Suprapubic skin (tissue), 4 donors: ENCODE measurements around the gene ANK3. TPM values are rescaled to one million over a fixed set of nuclear protein-coding genes. Genes with fewer than 3 reads are reported as not detected.

Experiments
- DNase-seq, 2 donors: peaks; one replicate each; pipeline ENCODE4 v3.0.0-alpha.2; 2019; ENCODE audit warnings: low spot score in 2 of 2
- H3K27ac ChIP-seq: fragments of 200-600 bp; sonication (generic); one replicate; pipeline ENCODE4 v1.5.1; 2019
- H3K27me3 ChIP-seq: fragments of 200-600 bp; sonication (generic); one replicate; pipeline ENCODE4 v1.5.1; 2019
- H3K36me3 ChIP-seq: fragments of 200-600 bp; sonication (generic); one replicate; pipeline ENCODE4 v1.5.1; 2019
- H3K4me1 ChIP-seq: fragments of 200-600 bp; sonication (generic); one replicate; pipeline ENCODE4 v1.5.1; 2019
- H3K4me3 ChIP-seq: fragments of 200-600 bp; sonication (generic); one replicate; pipeline ENCODE4 v1.5.1; 2019; ENCODE audit warnings: mild to moderate bottlenecking
- H3K9me3 ChIP-seq: fragments of 200-600 bp; sonication (generic); one replicate; pipeline ENCODE4 v1.5.1; 2019
- EP300 ChIP-seq: sonication (generic); formaldehyde crosslinking; IDR thresholded peaks from one replicate; pipeline ENCODE4 v1.6.1; 2017; ENCODE audit warnings: antibody characterized with exemption
- POLR2A ChIP-seq, 2 donors: fragments of 450-650 bp; IDR thresholded peaks; one replicate each; pipeline ENCODE4 v1.6.1; 2017; ENCODE audit warnings: antibody characterized with exemption in 2 of 2, mild to moderate bottlenecking in 2 of 2, moderate library complexity in 2 of 2
- POLR2AphosphoS5 ChIP-seq, 3 donors: sonication (generic); formaldehyde crosslinking; IDR thresholded peaks; one replicate each; pipeline ENCODE4 v1.6.1; 2017; ENCODE audit warnings: antibody characterized with exemption in 3 of 3
- WGBS: methylation state at CpG from one replicate; pipeline ENCODE4 v1.1.5; 2018; 5-methylcytosine and 5-hydroxymethylcytosine counted together
- total RNA-seq, 4 donors: library from RNA; depleted of rRNA; stranded (reverse); fragments of >200 nt; gene quantifications; one replicate each; pipeline ENCODE4 v1.1.0, GENCODE V29; 2016
- TF ChIP-seq, protein P1 (sequence below), 2 donors: fragments of 200-600 bp in 1 of 2; fragments of 450-650 bp in 1 of 2; sonication (generic) in 1 of 2; IDR thresholded peaks; one replicate each; pipeline ENCODE4 v1.5.1; 2016 to 2019; ENCODE audit warnings: antibody characterized with exemption in 2 of 2, mild to moderate bottlenecking in 1 of 2, moderate library complexity in 1 of 2

The ANK3 gene
- total RNA-seq, 4 donors from 2014 or later = 89.1 to 191 (median 112) TPM

DNA sequence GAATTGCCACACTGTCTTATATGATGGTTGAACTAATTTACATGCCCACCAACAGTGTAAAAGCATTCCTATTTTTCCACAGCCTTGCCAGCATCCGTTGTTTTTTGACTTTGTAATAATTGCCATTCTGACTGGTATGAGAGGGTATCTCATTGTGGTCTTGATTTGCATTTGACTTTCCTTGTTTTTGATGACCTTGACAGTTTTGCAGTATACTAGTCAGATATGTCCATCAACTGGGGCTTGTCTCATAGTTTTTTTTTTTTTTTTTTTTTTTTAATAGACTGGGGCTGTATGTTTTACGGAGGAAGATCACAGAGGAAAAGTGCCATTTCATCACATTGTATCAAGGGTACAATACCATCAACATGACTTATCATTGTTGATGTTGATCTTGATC lies 220.6 kb downstream of the ANK3 start:
- TF ChIP-seq, protein P1, sequence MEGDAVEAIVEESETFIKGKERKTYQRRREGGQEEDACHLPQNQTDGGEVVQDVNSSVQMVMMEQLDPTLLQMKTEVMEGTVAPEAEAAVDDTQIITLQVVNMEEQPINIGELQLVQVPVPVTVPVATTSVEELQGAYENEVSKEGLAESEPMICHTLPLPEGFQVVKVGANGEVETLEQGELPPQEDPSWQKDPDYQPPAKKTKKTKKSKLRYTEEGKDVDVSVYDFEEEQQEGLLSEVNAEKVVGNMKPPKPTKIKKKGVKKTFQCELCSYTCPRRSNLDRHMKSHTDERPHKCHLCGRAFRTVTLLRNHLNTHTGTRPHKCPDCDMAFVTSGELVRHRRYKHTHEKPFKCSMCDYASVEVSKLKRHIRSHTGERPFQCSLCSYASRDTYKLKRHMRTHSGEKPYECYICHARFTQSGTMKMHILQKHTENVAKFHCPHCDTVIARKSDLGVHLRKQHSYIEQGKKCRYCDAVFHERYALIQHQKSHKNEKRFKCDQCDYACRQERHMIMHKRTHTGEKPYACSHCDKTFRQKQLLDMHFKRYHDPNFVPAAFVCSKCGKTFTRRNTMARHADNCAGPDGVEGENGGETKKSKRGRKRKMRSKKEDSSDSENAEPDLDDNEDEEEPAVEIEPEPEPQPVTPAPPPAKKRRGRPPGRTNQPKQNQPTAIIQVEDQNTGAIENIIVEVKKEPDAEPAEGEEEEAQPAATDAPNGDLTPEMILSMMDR (IDR thresholded peaks at IDR 0.05) = no peak
- TF ChIP-seq POLR2A (IDR thresholded peaks at IDR 0.05) (no peak), EP300 (no peak), POLR2AphosphoS5 (IDR thresholded peaks at IDR 0.05) (no peak)
- DNase-seq = no peak
- H3K36me3 ChIP-seq = no peaks in the 10 kb centered on the region
- H3K4me3 ChIP-seq = no peak overlapping the region
- H3K27ac ChIP-seq = no peak overlapping the region
- no peaks in the 10 kb centered on the region for H3K4me1 ChIP-seq
- H3K9me3 ChIP-seq = no peaks in the 10 kb centered on the region
- H3K27me3 ChIP-seq = no peaks in the 10 kb centered on the region
- WGBS = 96% methylated on average over 2 of the region's 2 CpGs

DNA sequence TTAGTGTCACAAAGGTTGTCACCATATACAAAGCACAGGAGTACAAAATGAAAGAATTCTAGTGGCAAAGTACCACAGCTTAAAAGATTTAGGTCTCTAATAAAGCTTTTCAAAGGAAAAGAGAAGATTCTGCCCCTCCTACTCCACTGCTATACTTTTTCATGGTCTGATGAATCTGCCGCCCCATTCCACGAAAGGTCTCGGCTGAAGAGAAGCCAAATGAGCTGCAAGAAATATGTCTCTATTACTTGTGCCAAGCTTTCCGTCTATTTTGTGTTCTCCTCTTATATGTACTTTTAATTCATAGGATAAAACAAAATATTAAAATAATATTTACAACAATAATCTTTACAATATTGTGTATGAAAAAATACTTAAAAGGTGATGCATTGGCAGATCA lies 222.6 kb downstream of the ANK3 start:
- Histone ChIP-seq H3K27me3 (no peaks in the 10 kb centered on the region), H3K36me3 (no peaks in the 10 kb centered on the region), H3K4me3 (no peak overlapping the region), H3K27ac (no peak overlapping the region), H3K4me1 (no peaks in the 10 kb centered on the region), H3K9me3 (no peaks in the 10 kb centered on the region)
- TF ChIP-seq EP300 = no peak
- no peak for TF ChIP-seq POLR2AphosphoS5 (IDR thresholded peaks at IDR 0.05)
- TF ChIP-seq, protein P1 (IDR thresholded peaks at IDR 0.05) = no peak
- no peak for TF ChIP-seq POLR2A (IDR thresholded peaks at IDR 0.05)
- WGBS = 61% methylated on average over 4 of the region's 4 CpGs
- no peak for DNase-seq

DNA sequence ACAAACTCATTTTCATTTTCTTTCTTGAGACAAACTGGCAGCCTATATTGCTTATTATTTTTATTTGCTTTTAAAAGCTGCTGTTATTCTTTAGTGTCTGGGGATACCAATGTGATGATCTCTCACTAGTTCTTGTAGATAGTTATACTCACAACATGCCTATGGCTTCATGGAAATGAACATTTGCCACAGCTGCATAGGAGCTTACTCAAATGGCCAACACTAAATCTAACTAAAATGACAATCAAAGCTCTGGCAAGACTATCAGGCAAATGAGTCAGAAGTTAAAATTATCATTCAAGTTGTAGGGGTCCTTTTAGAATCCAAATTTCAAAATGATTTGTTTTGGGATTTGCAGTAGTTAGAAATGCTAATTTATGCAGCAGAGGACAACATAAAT lies 225.9 kb downstream of the ANK3 start:
- TF ChIP-seq EP300 (no peak), POLR2AphosphoS5 (IDR thresholded peaks at IDR 0.05) (no peak), POLR2A (IDR thresholded peaks at IDR 0.05) (no peak)
- TF ChIP-seq, protein P1 (IDR thresholded peaks at IDR 0.05) = no peak
- no peak overlapping the region for H3K4me3 ChIP-seq
- no peaks in the 10 kb centered on the region for H3K4me1 ChIP-seq
- H3K27me3 ChIP-seq = no peaks in the 10 kb centered on the region
- DNase-seq = no peak
- H3K36me3 ChIP-seq = no peaks in the 10 kb centered on the region
- no peaks in the 10 kb centered on the region for H3K9me3 ChIP-seq
- H3K27ac ChIP-seq = no peak overlapping the region

DNA sequence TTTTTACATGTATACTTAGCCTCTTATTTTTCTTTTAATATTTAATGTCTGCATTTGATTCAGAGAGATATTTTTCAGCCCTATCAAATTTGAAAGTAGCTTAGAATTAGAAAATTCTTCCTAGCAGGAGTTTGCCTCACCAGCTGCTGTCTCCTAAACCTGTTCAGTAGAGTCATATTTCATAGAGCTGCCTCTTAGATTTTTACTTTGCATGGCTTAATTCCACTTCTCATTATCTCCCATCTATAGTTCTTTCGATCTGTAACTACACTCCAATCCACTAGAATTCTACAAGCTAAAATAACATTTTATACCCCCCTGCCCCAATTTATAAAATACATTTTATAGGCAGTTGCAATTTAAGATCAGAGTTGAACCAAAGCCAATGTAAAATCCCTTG lies 227.0 kb downstream of the ANK3 start:
- 85% methylated on average over 1 of the region's 1 CpG for WGBS
- DNase-seq = no peak
- Histone ChIP-seq H3K27me3 (no peaks in the 10 kb centered on the region), H3K9me3 (no peaks in the 10 kb centered on the region), H3K27ac (no peak overlapping the region), H3K36me3 (no peaks in the 10 kb centered on the region), H3K4me3 (no peak overlapping the region), H3K4me1 (no peaks in the 10 kb centered on the region)
- TF ChIP-seq POLR2A (IDR thresholded peaks at IDR 0.05) (no peak), POLR2AphosphoS5 (IDR thresholded peaks at IDR 0.05) (no peak), EP300 (no peak)
- TF ChIP-seq, protein P1 (IDR thresholded peaks at IDR 0.05) = no peak

DNA sequence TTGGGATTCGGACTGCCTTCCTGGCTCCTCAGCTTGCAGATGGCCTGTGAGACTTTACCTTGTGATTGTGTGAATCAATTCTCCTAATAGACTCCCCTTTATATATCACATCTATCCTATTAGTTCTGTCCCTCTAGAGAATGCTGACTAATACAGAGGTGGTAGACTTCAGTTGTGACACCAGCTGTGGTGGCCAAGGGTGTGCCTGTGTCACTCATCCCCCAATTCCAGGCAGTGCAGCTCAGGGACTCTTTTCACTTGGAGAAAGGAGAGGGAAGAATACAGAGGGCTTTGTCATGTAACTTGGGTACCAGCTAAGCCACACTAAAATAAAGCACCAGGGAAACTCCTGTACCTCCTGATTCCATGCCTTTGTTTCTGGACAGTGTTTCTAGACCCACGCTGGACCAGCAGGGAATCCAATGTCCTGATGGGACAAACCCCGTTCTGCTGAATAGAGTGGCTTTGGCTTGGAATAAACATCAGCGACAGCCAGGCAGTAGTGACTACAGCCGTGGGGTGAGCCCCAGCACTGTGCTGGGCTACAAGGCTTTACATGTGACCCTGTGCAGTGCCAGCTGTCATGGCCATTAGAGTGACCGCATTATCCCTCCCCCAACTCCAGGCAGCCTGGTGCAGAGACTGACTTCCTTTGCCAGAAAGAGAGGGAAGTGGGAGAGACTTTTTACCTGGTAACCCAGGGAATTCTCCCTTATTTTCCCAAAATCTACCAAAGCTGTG lies 233.6 kb downstream of the ANK3 start:
- Histone ChIP-seq H3K27ac (no peak overlapping the region), H3K36me3 (no peaks in the 10 kb centered on the region), H3K27me3 (no peaks in the 10 kb centered on the region), H3K4me1 (no peaks in the 10 kb centered on the region), H3K4me3 (no peak overlapping the region), H3K9me3 (no peaks in the 10 kb centered on the region)
- WGBS = 97% methylated on average over 6 of the region's 6 CpGs
- TF ChIP-seq POLR2AphosphoS5 (IDR thresholded peaks at IDR 0.05) (no peak), POLR2A (IDR thresholded peaks at IDR 0.05) (no peak), EP300 (no peak)
- TF ChIP-seq, protein P1 (IDR thresholded peaks at IDR 0.05) = no peak
- no peak for DNase-seq
